GM13977 (cell line): ENCODE data around the gene MOXD1.

Experiments
- DNase-seq: peaks from one replicate; pipeline ENCODE4 v3.0.0; 2012; ENCODE audit warnings: low spot score
- CTCF ChIP-seq: IDR thresholded peaks from 2 replicates; pipeline ENCODE4 v1.5.1; 2012; ENCODE audit warnings: mild to moderate bottlenecking, control low read depth; ENCODE audit not compliant: insufficient read depth; ENCODE audit errors: extremely low read depth, missing control alignments
- in situ Hi-C: fragments of 300-500 bp; cut with MboI; formaldehyde crosslinking; loops from one replicate; pipeline ENCODE4 v1.12.0; 2022; ENCODE audit warnings: low sequenced_read_pairs, low pct_unique_long_range_greater_than_20kb, mixed read lengths, inconsistent platforms; ENCODE audit not compliant: unreplicated experiment

Gene MOXD1

GRCh38 chr6:132264021-132264500, 137.2 kb downstream of the MOXD1 start:
- in situ Hi-C loops, result no loop called here
- TF ChIP-seq CTCF, result no peak
- DNase-seq, result no peak

GRCh38 chr6:132261354-132261753, 139.9 kb downstream of the MOXD1 start:
- no peak for TF ChIP-seq CTCF
- no peak for DNase-seq
- in situ Hi-C loops, result no loop called here

DNA sequence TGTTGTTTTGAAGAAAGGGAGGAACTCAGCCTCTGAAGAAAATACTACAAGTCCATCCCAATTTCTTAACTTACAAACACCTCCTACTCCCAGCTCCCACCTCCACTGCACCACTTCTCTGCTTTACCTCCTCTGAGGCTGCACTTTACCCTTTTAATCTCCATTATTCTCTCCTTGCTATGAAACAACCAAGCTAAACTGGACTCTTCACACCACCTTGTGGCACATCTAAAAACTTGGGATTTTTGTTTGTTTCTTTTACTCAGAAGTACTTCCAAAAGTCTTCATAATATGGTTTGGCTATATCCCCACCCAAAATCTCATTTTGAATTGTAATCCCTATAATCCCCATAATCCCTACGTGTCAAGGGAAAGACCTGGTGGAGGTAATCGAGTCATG, 142.2 kb downstream of the MOXD1 start:
- TF ChIP-seq CTCF, result no peak
- DNase-seq, result no peak
- in situ Hi-C loops, result no loop called here

- in situ Hi-C loops, result no loop called here
- DNase-seq, result no peak
- no peak for TF ChIP-seq CTCF
Measured at GRCh38 chr6:132257561-132257960, 143.7 kb downstream of the MOXD1 start.

GRCh38 chr6:132256457-132256856, 144.8 kb downstream of the MOXD1 start:
- no peak for TF ChIP-seq CTCF
- DNase-seq, result no peak
- in situ Hi-C loops, result no loop called here

- DNase-seq, result no peak
- no peak for TF ChIP-seq CTCF
- in situ Hi-C loops, result no loop called here
Measured at GRCh38 chr6:132253906-132254305, 147.4 kb downstream of the MOXD1 start.

DNA sequence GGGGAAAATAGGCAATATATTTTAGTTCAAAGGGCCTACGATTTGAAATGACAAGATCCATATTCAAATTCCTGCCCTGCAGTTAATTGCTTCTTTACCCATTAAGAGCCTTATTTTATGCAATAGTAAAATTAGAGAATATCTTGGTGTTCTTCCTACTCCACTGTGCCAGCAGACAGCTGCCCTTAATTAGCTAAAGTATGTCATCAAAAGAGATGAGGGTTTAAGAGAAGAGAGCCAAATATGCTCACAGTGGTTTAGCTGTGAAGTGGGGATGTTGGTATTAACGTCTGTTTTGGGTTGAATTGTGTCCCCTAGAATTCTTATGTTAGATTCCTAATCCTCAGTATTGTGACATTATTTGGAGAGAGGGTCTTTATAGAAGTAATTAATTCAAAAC, 148.1 kb downstream of the MOXD1 start:
- no peak for DNase-seq
- in situ Hi-C loops, result no loop called here
- no peak for TF ChIP-seq CTCF
